Stimulated activated CD4-positive, alpha-beta T cell treated with anti-CD3 and anti-CD28 coated beads, Interleukin-4, amount 100 ng/mL, for 48 hours (primary cell): ENCODE data around the gene RYR1.
"Not testable (repeated sequence)": the region's sequence is repeated elsewhere in the genome, so short reads cannot be mapped to it uniquely, and the experiment has no call there.

Experiments
- DNase-seq, 2 donors: peaks; one replicate each; pipeline ENCODE4 v3.0.0-alpha.2; 2020; ENCODE audit warnings: low read depth in 2 of 2

The RYR1 gene

DNA sequence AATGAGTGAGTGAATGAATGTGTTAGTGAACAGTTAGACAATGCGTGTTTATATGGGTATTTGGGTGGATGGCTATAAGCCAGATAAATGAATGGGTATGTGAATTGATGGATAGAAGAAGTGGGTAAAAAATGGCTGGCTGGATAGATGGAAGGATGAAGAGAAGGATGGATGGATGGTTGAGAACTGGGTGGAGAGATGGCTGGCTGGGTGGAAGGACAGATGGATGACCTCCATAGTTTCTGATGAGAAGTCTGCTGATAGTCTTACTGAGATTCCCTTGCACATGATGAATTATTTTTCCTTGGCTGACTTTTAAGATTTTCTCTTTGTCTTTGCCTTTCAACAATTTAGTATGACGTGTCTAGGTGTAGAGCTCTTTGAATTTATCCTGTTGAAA is 57.4 kb downstream of the RYR1 start:
- no peak for DNase-seq

DNA sequence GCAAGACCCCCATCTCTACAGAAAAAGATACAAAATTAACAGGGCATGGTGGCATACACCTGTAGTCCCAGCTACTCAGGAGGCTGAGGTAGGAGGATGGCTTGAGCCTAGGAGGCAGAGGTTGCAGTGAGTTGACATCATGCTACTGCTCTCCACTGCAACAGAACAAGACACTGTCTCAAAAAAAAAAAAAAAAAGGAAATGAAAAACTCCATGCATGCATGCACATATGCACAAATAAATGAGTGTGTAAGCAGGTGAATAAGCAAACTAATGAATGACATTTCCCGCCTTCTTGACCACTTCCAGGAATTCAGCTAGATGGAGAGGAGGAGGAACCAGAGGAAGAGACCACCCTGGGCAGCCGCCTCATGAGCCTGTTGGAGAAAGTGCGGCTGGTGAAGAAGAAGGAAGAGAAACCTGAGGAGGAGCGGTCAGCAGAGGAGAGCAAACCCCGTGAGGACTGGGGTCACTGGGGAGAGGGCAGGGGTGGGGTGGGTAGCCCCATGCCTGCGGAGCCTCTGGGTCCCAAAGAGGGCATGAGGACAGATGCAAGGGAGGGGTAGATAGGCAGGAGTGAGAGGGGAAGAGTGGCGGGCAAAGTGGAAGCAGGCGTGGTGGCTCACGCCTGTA is 58.8 kb downstream of the RYR1 start:
- DNase-seq, result no peak

DNA sequence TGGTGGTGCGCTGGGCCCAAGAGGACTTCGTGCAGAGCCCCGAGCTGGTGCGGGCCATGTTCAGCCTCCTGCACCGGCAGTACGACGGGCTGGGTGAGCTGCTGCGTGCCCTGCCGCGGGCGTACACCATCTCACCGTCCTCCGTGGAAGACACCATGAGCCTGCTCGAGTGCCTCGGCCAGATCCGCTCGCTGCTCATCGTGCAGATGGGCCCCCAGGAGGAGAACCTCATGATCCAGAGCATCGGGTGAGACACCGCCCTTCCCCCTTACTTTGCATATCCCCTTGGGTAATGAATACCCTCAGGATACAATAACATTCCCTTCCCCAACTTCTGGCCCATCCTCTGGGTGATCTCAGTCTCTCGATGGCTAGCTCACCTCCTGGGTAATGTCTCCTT is 60.9 kb downstream of the RYR1 start:
- no peak for DNase-seq

DNA sequence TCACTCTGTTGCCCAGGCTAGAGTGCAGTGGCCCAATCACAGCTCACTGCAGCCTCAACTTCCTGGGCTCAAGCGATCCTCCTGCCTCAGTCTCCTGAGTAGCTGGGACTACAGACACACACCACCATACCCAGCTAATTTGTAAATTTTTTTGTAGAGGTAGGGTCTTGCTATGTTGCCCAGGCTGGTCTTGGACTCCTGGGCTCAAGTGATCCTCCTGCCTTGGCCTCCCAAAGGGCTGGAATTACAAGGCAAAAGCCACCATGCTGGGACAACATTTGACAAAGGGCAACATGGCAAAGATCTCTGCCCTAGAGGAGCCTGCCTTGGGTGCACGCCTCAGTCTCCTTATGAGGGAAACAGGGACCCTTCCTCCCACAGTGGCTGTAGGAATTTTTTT is 61.9 kb downstream of the RYR1 start:
- not testable (repeated sequence) for DNase-seq

DNA sequence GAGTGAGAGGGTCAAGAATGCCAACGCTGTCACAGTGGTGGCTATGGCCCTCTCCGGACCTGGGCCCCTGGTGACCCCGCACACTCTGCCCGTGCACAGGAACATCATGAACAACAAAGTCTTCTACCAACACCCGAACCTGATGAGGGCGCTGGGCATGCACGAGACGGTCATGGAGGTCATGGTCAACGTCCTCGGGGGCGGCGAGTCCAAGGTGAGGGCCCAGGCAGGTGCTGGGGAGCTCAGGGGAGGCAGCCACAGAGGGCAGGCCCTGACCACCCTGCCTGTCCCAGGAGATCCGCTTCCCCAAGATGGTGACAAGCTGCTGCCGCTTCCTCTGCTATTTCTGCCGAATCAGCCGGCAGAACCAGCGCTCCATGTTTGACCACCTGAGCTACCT is 62.6 kb downstream of the RYR1 start:
- no peak for DNase-seq

DNA sequence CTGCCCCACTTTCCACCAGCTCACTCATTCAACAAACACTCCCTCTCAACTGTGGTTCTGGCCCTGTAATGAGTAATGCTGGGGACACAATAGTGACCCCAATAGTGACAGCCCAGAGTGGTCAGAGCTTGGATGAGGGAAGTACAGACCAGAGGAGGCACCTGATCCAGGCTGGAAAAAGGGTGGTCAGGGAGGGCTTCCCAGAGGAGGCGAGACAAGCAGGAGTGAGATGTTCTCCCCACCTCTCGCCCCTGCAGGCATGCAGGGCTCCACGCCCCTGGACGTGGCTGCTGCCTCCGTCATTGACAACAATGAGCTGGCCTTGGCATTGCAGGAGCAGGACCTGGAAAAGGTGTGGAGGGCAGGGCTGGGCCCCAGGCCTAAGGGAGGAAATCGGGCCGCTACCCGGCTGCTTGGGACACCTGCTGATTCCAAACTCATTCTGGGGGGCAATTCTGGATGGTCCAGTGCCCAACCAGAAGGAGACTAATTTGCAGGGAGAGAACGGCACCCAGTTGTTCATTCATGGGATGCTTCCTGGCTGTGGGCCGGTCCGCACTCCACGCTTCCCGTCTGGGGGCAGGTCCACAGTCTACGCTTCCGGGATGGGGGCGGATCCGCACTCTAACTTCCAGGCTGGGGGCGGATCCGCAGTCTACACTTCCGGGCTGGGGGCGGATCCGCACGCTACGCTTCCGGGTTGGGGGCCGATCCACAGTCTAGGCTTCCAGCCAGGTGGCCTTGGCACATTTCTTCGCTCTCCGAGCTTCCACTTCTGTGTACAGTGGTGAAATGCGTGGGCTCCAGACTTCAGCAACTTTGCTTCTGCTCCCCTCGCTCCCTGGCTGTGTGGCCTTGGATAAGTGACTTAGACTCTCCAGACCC is 63.4 kb downstream of the RYR1 start:
- DNase-seq, result no peak

DNA sequence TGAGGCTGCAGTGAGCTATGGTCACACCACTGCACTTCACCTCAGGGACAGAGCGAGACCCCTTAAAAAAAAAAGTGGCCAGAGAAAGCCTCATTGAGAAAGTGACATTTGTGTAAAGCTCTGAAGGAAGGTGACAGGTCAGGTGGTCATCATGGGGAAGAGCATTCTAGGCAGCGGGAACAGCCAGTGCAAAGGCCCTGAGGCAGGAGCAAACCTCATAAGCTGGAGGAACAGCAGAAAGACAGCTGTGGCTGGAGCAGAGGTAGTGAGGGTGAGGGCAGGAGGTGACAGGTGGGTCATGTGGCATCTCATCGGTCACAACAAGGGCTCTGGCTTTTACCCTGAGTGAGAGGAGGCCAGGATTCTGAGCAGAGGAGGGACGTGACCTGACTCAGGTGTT is 64.4 kb downstream of the RYR1 start:
- no peak for DNase-seq

DNA sequence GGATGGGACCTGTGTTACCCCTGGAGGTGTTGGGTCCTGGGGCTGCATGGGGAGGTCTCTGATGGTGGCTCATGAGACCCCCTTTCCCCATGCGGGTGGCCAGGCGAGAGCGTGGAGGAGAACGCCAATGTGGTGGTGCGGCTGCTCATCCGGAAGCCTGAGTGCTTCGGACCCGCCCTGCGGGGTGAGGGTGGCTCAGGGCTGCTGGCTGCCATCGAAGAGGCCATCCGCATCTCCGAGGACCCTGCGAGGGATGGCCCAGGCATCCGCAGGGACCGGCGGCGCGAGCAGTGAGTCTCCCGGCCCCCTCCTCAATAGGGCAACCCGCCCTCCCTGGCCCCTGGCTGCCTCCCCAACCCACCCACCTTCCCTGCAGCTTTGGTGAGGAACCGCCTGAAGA is 66.0 kb downstream of the RYR1 start:
- no peak for DNase-seq

DNA sequence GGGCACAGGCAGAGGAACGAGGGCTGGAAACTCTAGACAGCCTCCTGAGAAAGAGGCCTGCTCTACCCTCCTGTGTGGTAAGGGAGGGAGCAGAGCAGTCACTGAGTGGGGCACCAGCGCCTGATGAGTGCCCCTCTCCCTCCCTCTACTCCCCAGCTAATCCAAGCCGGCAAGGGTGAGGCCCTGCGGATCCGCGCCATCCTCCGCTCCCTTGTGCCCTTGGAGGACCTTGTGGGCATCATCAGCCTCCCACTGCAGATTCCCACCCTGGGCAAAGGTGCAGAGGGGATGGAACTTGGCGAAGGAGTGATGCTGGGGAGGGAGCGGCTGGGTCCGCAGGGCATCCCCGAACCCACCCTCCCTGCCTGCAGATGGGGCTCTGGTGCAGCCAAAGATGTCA is 67.0 kb downstream of the RYR1 start:
- DNase-seq, result no peak

DNA sequence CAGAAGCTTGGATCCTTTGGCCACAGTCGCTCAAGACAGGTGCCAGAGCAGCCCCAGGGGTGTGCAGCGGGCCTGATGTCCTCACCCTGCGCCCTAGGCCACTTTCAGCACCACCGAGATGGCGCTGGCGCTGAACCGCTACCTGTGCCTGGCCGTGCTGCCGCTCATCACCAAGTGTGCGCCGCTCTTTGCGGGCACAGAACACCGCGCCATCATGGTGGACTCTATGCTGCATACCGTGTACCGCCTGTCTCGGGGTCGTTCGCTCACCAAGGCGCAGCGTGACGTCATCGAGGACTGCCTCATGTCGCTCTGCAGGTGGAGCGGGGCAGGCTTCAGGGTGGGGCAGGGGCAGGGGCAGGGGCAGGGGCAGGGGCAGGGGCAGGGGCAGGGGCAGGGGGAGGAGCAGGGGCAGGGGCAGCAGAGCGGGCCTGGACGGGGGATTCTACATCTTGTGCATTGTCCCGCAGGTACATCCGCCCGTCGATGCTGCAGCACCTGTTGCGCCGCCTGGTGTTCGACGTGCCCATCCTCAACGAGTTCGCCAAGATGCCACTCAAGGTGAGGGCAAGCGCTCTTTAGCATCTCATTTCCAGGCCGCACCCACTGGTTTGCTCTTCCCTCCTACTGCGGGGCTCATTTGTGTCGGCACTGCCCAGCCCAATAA is 69.1 kb downstream of the RYR1 start:
- DNase-seq, result no peak

DNA sequence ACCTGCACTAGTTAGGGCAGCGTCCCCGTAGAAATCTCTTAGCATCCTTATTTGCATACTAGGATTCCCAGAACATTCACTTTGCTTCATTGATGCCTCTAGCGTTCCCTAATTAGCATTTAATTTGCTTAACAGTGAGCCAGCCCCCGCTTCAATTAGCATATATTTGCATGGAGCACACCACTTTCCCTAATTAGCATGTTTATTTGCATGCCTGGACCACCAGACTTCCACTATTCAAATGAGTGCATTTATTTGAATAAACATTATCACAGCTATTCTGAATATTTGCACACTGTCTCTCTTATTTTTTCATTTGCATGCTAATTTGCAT is 69.6 kb downstream of the RYR1 start:
- no peak for DNase-seq

DNA sequence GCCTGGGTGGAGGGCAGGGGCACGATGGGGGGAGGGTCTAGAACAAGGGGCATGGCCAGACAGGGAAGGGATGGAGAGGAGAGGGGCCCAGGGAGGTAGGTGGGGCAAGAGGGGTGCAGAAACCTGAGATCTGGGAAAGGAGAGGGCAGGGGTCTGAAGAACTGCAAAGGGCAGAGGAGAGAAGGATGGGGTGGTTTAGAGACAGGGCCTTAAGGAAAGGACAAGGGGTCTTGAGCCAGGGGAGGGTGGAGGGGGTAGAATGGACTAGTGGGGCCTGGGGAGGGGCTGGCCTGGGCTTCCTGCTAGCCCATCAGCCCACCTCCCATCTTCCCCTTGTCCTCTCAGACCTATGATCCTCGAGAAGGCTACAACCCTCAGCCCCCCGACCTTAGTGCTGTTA is 72.5 kb downstream of the RYR1 start:
- DNase-seq, result no peak

DNA sequence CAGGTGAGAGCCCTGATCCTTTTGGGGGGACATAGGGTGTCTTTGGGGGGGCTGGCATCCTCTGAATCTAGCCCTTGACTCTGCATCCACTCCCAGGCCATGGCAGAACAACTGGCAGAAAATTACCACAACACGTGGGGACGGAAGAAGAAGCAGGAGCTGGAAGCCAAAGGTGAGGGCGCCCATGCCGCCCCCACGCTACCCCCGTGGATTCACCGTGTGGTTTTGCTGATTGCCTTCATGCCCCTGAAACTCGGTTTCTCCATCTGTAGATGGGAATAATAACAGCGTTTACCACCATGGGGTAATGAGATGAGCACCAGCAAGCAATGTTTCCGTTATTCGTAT is 72.9 kb downstream of the RYR1 start:
- no peak for DNase-seq

DNA sequence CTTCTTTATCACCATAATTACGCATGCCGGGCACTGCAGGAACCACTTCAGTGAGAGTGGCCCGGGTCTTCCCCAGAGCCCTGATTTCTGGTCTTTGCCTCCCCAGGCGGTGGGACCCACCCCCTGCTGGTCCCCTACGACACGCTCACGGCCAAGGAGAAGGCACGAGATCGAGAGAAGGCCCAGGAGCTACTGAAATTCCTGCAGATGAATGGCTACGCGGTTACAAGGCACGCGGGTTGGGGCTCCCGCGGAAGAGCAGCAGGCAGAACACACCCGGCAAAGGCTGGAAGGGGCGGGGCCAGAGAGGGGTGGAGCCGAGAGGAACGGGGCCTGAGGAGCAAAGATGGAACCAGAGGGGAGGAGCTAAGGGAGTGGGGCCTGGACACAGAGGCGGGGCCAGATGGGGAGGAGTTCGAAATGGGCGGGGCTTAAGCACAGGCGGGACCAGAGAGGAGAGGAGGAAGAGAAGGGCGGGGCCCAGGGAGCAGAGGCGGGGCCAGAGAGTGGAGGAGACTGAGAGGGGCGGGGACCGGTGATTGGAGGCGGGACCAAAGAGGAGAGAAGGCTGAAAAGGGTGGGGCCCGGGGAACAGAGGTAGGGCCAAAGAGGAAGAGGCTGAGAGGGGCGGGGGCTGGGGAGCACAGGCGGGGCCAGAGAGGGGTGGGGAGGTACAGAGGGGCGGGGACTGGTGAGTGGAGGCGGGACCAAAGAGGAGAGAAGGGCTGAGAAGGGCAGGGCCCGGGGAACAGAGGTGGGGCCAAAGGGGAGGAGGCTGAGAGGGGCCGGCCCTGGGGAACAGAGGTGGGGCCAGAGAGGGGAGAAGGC is 73.4 kb downstream of the RYR1 start:
- peak; percentile 90 to 98 for DNase-seq

DNA sequence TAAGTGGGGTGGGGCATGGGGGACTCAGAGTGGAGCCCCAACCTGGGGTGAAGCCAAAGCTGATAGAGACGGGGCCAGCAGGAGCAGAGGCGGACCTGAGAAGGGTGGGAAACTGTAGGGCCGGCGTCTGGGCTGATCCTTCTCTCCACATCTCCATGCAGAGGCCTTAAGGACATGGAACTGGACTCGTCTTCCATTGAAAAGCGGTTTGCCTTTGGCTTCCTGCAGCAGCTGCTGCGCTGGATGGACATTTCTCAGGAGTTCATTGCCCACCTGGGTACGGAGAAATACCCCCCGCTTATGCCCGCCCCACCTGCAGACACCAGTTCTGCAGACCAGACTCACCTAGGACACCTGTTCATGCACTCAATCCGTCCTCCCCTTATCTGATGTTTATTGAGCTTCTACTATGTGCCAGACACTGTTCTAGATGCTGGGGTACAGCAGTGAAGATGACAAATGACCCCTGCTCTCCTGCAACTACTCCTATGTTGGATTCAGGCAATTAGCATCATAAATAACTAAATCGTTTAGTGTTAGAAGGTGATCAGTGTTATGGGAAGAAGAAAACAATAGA is 74.1 kb downstream of the RYR1 start:
- no peak for DNase-seq

DNA sequence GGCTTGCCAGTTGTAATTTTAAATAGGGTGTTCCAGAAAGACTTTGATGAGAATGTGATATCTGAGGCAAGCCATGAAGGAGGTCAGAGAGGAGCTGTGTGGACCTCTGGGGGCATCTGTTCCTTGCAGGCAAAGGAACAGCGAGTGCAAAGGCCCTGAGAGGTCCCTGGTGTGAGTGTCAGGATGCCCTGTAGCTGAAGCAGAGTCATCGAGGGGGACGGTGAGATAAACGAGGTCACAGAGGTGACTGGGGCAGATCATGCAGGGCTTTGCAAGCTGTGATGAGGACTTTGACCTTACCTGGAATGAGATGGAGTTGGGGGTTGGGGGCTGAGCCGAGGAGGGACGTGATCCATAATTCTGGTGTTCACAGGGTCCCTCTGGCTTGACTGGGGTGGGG is 75.0 kb downstream of the RYR1 start:
- DNase-seq, result no peak

DNA sequence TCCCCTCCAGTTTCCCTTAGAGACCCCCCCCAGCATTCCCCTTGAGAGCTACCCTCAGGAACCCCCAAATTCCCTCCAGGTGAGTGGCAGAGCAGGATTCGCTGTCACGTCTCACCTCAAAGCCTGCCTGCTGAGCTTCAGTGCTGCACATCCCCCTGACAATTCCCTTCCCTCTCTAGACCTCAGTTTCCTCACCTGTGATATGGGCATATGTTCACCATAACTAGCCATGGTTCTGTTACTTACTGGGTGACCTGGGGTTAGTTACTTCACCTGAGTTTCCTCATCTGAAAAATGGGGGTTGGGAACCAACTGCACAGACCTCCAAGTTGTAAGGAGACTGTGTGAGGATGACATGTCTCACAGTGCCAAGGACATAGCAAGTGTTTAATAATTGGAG is 75.5 kb downstream of the RYR1 start:
- DNase-seq, result no peak

DNA sequence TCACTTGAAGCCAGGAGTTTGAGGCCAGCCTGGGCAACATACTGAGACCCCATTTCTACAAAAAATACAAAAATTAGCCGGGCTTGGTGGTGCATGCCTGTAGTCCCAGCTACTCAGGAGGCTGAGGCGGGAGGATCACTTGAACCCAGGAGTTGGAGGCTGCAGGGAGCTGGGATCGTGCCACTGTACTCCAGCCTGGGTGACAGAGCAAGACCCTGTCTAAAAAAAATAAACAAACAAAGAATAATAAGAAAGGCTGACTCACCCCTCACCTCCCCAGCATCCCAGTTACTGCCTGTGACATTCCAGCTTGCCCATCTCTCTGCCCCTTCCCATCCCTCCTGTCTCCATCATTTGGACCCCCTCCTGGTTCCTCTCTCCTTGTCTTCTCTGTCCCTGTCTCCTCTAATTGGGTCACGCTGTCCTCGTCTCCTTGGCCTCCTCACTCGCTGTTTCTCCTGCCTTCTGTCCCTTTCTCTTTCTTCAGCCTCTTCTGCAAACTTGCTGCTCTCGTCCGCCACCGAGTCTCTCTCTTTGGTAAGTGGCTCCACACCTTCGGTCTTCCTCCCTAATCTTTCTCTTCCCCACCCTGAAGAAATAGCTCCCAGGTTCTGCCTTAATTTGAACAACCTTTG is 77.7 kb downstream of the RYR1 start:
- no peak for DNase-seq

DNA sequence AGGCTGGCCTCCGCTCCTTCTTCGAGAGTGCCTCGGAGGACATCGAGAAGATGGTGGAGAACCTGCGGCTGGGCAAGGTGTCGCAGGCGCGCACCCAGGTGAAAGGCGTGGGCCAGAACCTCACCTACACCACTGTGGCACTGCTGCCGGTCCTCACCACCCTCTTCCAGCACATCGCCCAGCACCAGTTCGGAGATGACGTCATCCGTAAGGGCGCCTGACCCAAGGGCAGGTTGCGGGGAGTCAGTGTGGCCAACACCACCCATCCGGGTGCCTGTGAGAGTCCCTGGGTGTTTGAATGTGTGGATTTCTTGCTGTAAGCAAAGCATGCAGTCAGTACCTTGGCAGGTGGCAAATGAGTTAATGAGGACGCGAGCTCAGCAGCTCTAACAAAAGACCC is 78.8 kb downstream of the RYR1 start:
- DNase-seq, result no peak

DNA sequence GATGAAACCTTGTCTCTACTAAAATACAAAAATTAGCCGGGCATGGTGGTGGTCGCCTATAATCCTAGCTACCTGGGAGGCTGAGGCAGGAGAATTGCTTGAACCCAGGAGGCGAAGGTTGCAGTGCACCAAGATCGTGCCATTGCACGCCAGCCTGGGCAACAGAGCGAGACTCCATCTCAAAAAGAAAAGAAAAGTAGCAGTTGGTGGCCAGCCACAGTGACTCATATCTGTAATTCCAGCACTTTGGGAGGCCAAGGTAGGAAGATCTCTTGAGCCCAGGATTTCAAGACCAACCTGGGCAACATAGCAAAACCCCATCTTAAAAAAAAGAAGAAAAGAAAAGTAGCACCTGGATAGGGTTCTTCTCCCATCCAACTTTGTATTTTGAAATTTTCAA is 79.7 kb downstream of the RYR1 start:
- DNase-seq, result not testable (repeated sequence)

DNA sequence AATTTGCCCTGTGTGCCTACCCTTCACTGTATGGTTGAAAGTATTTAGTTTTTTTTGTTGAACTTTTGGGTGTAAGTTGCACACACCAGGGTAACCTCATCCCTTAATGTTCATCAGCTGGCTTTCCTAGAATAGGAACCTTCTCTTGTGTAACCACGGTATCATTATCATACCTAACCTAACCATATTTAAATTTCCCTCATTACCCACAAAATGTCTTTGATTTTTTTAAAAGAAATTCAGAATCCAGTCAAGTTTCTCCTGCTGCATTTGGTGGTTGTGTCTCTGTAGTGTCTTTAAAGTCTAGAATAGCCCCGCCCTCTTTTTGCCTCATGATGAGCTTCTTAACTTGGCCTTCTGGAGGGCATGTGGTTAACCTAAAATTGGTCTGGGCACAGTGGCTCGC is 80.3 kb downstream of the RYR1 start:
- no peak for DNase-seq
